Ishikawa (cell line): Measurements from ENCODE around the gene QSOX1.

Experiments used
- CEBPB ChIP-seq: IDR thresholded peaks from 2 replicates; pipeline ENCODE4 v1.6.1; 2012
- CREB1 ChIP-seq: IDR thresholded peaks from 2 replicates; pipeline ENCODE4 v1.6.1; 2012; ENCODE audit warnings: low read depth
- EGR1 ChIP-seq: IDR thresholded peaks from 2 replicates; pipeline ENCODE4 v1.6.1; 2012
- EP300 ChIP-seq: IDR thresholded peaks from 2 replicates; pipeline ENCODE4 v1.6.1; 2012; ENCODE audit warnings: borderline replicate concordance
- FOXM1 ChIP-seq: IDR thresholded peaks from 2 replicates; pipeline ENCODE4 v1.6.1; 2012; ENCODE audit warnings: low read depth, borderline replicate concordance
- MAX ChIP-seq: IDR thresholded peaks from 2 replicates; pipeline ENCODE4 v1.6.1; 2012
- NFIC ChIP-seq: IDR thresholded peaks from 2 replicates; pipeline ENCODE4 v1.6.1; 2012
- RAD21 ChIP-seq: IDR thresholded peaks from 2 replicates; pipeline ENCODE4 v1.6.1; 2012; ENCODE audit warnings: low read depth
- REST ChIP-seq: IDR thresholded peaks from 2 replicates; pipeline ENCODE4 v1.6.1; 2012; ENCODE audit warnings: low read depth, mild to moderate bottlenecking
- TAF1 ChIP-seq: IDR thresholded peaks from 2 replicates; pipeline ENCODE4 v1.6.1; 2012; ENCODE audit warnings: low read depth, mild to moderate bottlenecking
- TCF12 ChIP-seq: IDR thresholded peaks from 2 replicates; pipeline ENCODE4 v1.6.1; 2012; ENCODE audit warnings: low read depth
- TEAD4 ChIP-seq: IDR thresholded peaks from 2 replicates; pipeline ENCODE4 v1.6.1; 2012
- USF1 ChIP-seq: IDR thresholded peaks from 2 replicates; pipeline ENCODE4 v1.6.1; 2012
- YY1 ChIP-seq: IDR thresholded peaks from 2 replicates; pipeline ENCODE4 v1.6.1; 2012; ENCODE audit warnings: low read depth
- ZBTB7A ChIP-seq: IDR thresholded peaks from 2 replicates; pipeline ENCODE4 v1.6.1; 2012; ENCODE audit warnings: low read depth

Gene QSOX1

GRCh38 chr1:180144659-180145357, 9.9 kb upstream of the QSOX1 start:
- TF ChIP-seq EP300 (no peak), REST (no peak), RAD21 (no peak), TAF1 (no peak), NFIC (no peak), MAX (no peak), USF1 (no peak), TCF12 (no peak), TEAD4 (no peak), ZBTB7A (no peak), YY1 (no peak), CEBPB (no peak), CREB1 (no peak), EGR1 (no peak), FOXM1 (no peak)

GRCh38 chr1:180145446-180145845, 9.2 kb upstream of the QSOX1 start:
- TF ChIP-seq TEAD4 (no peak), RAD21 (no peak)

GRCh38 chr1:180150982-180151381, 3.7 kb upstream of the QSOX1 start:
- TF ChIP-seq MAX, result no peak
- TF ChIP-seq CEBPB, result peak; percentile 67

GRCh38 chr1:180151508-180151907, 3.2 kb upstream of the QSOX1 start:
- no peak for TF ChIP-seq CEBPB
- TF ChIP-seq NFIC, result peak; percentile 67
- TF ChIP-seq TCF12, result peak; percentile 40; the same call in 1 of the 2 replicates
- TF ChIP-seq MAX, result 0 out of 2 replicates have a peak, but pooled peaks have one; percentile 21
- peak; percentile 55; the same call in 1 of the 2 replicates for TF ChIP-seq EP300
- TF ChIP-seq USF1, result no peak
- TF ChIP-seq ZBTB7A, result no peak
- peak; percentile 79; the same call in 1 of the 2 replicates for TF ChIP-seq TEAD4

- TF ChIP-seq ZBTB7A (no peak), MAX (no peak), FOXM1 (no peak), RAD21 (no peak), CEBPB (no peak), CREB1 (no peak), EGR1 (no peak), REST (no peak), EP300 (no peak), NFIC (no peak), TCF12 (no peak), USF1 (no peak)
Measured at GRCh38 chr1:180152588-180152987, 2.1 kb upstream of the QSOX1 start.

- no peak for TF ChIP-seq CEBPB
- no peak for TF ChIP-seq NFIC
- no peak for TF ChIP-seq TEAD4
- no peak for TF ChIP-seq ZBTB7A
- TF ChIP-seq TCF12, result no peak
- TF ChIP-seq FOXM1, result no peak
- no peak for TF ChIP-seq RAD21
- no peak for TF ChIP-seq EP300
- TF ChIP-seq REST, result no peak
- no peak for TF ChIP-seq MAX
- no peak for TF ChIP-seq YY1
- no peak for TF ChIP-seq TAF1
- TF ChIP-seq EGR1, result no peak
- no peak for TF ChIP-seq CREB1
- no peak for TF ChIP-seq USF1
Measured at GRCh38 chr1:180153032-180153431, 1.6 kb upstream of the QSOX1 start.
